ENCODE measurements around the gene ARMC9.

ARMC9 gene

DNA sequence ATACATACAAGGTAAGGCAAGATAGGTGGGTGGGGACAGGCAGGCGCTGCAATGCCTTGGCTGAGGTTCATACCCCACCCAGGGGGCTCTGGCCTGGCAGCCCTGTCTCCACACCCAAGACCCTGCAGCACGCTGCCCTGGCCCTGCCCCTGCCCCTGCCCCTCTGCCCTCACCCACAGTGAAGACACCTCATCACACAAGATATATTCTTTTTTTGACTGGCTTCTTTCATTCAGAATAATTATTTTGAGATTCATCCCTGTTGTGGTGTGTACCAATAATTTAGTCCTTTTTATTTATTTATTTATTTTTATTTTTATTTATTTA, 185.6 kb downstream of the ARMC9 start:
- no peak for DNase-seq (ENCODE audit: low spot score)

DNA sequence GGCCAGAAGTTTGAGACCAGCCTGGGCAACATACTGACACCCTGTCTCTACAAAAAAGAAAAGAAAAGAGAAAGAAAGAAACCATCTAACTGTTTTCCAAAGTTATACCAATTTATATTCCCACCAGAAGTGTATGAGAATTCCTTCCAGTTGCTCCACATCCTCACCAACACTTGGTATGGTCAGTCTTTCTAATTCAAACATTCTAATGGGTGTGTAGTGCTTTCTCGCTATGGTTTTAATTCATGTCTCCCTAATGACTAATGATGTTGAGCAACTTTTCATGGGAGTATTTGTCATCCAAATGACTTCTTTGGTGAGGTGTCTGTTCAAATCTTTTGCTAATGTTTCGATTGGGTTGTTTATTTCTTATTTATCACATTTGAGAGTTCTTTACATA, 186.5 kb downstream of the ARMC9 start:
- DNase-seq (ENCODE audit: low spot score): no peak

DNA sequence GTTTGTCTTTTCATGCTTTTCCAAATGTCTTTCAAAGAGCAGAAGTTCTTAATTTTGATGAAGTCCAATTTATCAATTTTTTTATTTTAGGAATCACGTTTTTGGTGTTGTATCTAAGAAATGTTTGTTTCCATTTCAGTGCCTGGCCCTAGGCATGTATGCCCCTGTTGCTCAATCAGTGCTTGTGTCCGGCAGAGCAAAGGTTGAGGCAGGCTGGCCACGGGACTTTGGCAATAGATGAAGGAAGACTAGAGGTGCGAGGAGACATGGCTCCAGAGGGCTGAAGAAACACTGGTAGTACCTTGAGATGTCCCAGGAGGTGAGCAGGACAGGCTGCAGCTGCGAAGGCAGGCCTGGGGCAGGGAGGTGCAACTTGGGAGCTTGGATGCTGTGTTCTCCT, 187.0 kb downstream of the ARMC9 start:
- no peak for DNase-seq (ENCODE audit: low spot score)

DNA sequence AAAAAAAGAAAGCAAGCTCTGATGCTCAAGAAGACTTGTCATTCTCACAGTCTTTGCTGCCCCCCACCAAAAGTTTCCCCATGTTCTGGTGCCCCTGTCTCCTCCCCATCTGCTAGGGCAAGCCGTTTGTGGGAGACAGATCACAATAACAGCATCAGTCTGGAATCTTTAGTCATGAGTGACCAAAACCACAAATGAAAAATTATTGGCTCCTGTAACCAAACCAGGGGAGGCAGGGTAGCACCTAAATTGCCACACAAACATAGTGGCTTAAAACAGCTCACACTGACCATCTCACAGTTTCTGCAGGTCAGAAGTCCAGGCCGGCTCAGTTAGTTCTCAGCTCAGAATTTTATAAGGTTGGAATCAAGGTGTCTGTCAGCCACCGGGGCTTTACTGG, 188.0 kb downstream of the ARMC9 start:
- DNase-seq (ENCODE audit: low spot score): no peak

DNA sequence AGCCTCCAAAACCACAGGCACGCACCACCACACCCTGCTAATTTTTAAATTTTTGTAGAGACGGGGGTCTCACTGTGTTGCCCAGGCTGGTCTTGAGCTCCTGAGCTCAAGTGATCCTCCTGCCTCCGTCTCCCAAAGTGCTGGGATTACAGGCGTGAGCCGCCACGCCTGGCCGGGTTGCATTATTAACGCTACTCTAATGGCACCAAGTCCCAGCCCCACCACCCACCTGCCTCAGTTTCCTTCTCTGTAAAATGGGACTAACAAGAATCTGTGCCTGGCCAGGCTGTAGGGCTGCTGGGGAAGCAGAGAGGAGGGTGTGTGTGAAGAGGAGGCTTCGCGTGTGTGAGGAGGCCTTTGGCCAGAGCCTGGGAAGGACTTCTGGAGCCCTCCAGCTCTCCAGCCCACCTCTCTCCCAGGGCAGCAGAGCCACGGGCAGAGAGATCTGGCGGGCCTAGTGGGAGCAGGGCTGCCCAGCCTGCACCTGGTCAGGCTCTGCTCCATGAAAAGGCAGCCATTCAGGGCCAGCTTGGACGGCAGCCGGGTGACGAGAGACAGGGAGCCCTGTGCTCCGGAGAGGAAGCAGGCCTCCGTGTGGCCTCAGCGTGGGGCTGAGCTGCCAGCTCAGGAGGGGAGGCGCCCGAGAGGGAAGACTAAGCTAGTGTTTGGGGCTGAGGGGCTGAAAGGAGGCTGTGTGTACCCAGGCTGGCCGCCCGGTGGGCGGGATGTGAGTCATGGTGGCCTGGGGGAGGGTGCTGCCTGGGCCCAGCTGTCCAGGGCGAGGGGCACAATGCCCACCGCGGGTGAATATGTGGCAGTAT, 189.7 kb downstream of the ARMC9 start:
- peak; percentile 56 for DNase-seq (ENCODE audit: low spot score)

DNA sequence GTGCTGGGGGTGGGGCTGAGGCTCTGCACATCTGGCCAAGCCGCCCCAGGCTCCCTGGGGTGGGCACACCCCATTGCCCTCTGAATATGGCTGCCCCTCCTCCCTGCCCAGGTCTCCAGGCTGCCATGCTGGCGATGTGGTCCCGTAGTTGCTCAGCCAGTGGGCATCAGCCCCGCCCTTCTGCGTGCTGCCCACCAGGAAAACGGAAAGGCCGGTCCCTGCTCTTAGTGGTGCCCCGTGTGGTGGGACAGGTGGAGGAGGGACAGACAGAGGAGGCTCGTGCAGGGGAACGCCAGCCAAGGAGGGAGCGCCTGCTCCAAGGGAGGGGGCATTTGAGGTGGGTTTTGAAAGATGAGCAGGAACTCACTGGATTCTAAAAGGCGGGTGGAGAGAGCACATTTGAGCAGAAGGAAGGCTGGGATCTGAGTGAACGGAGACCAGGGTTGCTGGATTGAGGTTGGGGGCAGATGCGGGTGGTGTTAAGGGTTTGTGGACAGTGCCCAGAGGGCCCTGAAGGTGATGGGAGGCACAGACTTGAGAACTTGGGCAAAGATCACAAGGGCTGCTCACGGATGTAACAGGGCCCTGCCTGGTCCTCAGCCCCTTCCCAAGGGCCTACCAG, 190.4 kb downstream of the ARMC9 start:
- no peak for DNase-seq (ENCODE audit: low spot score)

DNA sequence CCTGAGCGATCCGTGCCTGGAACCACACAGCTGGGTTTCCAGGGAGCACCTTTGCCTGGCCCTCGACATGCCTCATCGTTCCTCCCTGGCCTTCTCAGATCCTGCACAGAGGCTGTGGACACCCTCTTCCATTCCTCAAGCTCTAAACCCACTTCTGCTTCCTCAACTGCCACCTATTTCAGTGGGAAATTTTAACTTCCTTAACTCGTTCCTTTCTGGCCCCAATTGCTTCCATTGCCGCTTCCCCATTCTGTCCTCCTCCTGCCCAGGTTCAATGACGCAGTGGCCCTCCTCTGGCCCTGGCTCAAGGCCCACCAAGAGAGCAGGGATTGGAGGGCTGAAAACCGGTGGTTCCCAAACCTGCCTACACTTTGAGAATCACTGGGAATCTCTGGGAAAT, 192.2 kb downstream of the ARMC9 start:
- DNase-seq (ENCODE audit: low spot score): no peak

DNA sequence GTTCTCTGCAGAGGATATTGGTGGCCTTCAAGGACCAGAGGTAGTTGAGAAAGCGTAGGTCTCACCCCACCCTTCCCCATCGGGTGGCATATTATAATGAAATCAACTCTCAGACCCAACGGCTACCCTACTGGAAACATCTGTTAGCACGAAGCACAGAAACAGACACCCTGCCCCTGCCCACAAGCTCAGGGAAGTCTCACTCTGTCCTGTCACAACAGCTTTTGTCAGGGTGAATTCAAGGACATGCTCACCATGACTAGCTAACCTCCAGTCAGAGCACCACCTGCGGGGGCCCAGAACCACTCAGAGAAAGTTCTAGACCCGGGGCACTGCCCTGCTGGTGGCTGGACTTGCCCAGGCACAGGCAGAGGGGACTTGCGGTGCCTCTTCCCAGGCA, 193.6 kb downstream of the ARMC9 start:
- no peak for DNase-seq (ENCODE audit: low spot score)

DNA sequence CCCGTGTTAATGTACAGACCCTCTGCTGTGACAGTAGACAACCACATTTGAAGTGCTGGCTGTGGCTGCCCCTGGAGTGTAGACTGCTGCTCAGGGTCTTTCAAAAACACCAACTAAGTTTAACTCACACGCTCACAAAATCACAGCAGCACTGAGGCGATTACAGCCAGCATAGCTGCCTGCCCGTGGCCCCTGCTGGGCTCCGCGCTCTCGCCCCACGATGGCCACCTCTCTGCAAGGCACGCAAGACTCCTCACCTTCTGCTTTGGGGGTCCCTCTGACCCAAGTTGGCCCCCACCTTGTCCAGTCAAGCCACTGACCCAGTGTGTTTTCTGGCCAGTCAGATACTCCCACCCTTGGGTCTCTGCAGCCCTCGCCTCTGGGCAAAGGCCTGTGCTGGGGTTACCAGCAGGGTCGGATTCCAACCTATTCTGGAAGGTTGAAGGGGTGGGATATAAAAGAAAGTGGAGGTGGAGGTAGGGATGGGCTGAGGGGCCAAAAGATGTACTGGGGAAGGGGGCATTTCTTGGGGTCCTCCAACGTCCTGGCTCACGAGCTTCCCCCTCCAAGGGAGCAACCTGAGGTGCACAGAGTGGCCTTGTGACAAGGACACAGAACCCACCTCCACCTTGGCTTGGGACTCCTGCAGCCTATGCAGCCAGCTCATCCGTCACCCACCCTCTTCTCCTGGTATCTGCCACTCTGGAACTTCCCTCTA, 194.2 kb downstream of the ARMC9 start:
- DNase-seq (ENCODE audit: low spot score): no peak

DNA sequence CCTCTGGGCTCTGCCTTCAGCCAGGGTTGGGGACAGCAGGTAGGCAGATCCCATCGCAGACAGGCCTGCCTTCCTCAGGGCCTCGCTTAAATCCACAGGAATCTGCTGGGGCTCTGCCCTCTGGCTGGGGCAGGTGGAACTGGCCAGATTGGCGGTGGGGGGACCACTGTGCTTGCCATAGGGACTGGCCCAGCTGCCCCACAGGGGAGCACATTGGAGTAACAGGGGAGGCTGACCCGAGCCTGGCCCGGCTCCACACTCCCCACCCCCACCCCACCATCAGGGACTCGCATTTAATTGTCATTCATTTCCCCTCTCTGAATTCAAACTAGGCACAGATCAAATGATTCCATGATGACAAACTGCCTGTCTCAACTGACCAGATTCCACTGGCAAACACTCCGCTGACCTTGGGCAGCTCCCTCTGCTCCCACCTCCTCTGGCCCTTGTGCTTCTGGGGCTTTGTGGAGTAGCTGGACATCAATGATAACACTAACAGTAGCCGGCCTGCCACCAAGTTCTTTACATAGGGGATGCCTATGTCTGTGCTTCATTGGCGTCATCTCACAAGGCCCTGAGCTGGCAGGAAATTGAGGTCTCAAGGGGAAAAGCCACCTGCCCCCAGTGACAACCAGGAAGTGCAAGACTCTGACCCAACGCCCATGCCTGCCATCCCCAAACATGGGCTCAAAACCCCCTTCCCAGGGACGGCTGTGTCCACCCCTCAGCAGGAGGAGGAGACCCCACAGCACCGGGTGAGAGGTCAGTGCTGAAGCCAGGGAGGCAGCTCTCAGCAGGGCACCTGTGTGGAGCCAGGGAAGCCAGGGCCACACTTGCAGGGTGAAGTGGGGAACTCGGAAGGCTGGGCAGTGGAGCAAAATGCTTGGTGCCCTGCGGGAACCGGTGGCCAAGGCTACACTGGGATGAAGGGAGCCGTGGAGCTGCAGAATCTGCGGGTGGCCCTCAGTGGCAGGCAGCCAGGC, 195.0 kb downstream of the ARMC9 start:
- no peak for DNase-seq (ENCODE audit: low spot score)

DNA sequence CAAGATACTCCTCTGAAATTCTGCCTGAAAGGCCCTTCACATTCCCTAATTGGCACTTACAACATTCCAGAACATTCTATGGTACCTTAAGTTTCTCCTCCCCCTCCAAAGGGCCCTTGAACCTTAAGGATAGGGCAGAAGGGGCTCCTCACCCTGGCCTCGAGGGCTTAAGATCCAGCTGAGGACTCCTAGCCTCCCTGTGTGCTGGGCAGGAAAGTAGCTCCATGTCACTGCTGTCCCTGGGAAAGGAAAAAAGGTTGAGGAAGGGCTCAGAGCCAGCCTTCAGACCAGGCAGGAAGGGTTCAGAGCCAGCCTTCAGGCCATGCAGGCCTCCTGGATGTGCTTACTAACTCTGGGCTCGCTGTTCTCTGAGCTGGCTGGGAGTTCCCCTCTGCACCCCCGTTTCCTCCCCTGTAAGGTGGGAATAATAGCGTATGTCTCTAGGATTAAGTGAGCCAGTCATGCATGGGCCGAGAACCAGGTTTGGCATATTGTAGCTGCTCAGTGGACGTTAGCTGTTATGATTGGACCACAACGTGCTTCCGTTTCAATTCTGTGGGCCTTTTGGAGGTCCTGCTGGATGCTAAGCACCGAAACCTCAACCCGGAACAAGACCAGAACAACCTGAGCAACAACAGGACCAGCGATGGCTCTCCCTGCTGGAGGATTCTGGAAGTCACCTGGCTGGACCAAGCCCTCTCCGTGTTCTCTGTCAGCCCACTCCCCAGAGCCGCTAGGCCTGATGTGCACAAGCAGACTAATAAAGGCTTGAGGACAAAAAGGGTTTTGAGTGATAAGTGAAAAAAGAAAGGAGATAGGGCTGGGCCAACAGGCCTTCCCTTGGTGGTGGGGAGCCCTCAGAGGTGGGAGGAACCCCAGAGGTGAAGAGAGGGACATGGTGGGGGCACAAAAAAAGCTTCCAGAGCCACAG, 196.0 kb downstream of the ARMC9 start:
- DNase-seq (ENCODE audit: low spot score): no peak

DNA sequence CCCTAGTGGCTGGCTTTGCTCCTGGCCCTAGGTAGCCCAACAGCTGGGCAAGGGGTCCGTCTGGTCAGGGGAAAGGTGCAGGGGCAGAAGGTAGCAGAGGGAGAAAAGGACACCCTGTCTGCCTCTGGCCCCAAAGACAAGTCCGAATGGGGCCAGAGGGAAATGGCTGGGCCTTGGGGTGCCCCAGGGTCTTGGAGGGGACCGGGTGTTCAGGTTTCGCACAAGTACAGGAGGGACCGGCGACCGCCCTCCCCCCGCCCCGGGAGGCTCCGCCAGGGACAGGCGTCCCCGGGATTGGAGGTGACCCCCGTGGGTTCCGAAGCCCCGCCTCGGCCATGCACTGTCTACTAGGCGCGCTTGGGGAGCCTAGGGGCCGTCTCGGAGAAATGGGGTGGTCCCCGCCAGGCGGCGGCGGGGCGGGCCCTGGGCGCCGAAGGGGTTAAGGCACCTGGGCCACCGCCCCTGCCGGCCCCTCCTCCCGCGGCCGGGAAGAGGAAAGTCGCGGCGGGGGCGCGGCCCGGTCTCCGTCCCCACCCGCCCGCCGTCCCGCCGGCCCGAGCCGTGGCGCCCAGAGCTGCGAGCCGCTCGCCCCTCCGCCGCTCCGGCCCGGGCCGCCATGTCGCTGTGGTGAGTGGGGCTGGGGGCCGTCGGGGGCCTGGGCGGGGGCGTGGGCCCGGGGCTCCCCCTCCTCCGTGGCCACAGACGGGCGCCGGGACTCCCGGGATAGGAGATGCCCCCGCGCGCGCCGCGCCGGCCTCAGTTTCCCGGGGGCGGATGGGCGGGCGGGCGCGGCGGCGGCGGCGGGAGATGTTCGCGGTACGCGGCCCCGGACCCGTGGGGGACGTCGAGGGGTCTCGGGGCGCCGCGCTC, 197.0 kb downstream of the ARMC9 start, which contains the start of gene B3GNT7:
TSS of gene B3GNT7 (plus strand) at position 523 of the 870 bp plus-strand sequence. CDS start at position 617, 94 bp downstream.
- no peak for DNase-seq (ENCODE audit: low spot score)

DNA sequence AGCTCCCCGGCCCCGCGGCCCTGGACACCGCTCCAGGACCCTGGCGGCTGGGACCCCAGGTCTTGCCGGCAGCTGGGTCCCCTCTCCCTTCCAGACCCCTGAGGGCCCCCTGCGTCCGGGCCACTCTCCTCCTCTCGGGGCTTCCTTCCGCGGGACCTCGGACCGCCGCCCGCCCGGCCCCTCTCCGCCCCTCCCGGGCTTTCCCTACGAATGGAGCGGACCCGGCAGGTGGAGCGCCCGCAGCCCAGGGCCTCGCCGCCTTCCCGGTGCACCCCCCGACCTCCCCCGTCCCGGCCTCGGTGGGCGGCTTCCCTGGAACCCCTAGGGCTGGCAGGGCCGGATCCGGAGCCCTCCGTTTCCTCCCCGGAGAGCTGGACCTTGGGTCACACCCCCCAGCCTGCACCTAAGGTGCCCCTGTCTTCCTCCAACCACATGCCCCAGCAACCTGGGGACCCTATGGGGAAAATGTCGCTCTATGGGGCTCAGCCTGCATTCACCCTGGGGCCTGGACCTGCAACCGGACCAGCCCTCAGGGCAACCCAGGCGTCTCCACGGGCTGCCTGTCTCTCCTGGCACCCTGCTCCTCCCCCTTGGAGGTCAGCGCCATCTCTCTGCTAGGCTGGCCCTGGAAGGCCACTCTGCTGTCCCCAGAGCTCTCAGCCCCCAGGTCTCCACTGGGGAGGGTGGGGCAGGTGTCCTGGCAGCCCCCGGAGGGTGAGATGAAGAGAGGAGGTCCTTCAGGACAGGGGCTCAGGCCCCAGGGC, 197.8 kb downstream of the ARMC9 start:
- DNase-seq (ENCODE audit: low spot score): no peak

DNA sequence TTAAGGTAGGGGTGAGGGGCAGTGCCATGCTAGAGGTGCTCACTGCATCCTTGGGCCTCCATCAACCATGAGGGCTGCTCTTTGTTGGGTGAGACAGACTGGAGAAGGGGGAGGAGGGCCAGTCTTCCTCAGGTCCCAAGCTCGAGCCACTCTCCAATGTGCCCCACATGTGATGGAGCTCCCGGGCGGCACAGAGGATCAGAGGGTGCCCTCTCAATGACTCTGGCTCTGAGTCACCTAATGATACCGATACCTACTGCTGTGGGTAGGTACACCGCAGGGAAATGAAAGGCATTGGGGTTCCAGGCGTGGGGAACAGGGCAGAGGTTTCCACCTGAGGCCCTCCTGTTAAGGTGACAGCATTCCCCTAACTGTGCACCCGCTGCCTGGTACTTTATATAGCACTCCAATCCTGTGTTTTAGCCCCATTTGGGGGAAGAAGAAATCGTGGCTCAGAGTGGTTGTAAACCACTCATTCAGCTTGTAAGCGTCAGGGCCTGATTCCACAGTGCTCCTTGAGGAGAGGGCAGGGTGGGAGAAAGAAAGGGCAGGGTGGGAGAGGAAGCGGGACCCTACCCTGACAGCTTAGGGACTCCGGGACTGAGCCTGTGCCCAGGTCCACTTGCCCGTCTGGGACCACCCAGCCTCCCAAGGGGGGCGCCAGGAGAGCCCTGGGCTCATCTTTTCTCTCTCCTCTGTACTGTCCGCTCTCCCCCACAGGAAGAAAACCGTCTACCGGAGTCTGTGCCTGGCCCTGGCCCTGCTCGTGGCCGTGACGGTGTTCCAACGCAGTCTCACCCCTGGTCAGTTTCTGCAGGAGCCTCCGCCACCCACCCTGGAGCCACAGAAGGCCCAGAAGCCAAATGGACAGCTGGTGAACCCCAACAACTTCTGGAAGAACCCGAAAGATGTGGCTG, 198.8 kb downstream of the ARMC9 start:
- peak; percentile 86 for DNase-seq (ENCODE audit: low spot score)

DNA sequence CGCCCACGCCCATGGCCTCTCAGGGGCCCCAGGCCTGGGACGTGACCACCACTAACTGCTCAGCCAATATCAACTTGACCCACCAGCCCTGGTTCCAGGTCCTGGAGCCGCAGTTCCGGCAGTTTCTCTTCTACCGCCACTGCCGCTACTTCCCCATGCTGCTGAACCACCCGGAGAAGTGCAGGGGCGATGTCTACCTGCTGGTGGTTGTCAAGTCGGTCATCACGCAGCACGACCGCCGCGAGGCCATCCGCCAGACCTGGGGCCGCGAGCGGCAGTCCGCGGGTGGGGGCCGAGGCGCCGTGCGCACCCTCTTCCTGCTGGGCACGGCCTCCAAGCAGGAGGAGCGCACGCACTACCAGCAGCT, 199.5 kb downstream of the ARMC9 start:
- DNase-seq (ENCODE audit: low spot score): no peak

DNA sequence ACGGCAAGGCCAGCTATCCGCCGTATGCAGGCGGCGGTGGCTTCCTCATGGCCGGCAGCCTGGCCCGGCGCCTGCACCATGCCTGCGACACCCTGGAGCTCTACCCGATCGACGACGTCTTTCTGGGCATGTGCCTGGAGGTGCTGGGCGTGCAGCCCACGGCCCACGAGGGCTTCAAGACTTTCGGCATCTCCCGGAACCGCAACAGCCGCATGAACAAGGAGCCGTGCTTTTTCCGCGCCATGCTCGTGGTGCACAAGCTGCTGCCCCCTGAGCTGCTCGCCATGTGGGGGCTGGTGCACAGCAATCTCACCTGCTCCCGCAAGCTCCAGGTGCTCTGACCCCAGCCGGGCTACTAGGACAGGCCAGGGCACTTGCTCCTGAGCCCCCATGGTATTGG, 200.2 kb downstream of the ARMC9 start:
- DNase-seq (ENCODE audit: low spot score): no peak

DNA sequence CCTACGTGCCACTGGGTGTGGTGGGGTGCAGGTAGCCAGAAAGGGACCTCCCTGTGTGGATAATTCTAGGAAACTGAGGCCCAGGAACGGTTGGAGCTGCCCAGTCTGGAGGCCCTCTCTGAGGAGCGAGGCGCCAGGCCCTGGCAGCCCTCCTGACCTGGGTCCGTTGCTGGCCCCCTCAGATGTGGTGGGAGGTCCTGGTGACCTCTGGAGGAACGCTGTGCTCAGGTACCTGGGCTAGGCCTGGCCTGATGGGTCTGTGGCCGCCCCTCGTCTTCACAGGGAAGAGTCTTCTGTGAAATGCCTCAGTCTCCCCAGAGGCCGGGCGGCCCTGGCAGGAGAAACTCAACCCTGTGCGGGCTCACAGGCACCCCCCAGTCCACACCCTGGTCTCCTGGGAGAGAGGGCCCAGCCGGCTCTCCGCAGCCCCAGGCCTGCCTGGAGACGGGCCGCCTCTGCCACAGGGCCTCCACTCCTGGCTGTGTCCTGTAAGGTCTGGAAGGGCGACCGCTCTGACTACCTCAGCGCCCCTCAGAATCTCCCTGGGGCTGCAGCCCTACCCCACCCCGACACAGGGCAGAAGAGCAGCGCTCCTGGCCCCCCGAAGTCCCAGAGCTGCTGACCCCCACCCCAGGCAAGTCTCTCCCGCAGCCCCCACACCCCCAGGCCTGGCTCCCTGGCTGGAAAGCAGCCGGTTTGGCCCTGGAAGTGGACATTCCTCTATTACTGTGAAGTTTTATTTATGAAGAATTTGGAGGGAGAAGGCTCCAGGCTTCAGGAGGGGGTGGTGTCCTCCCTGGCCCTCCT, 200.8 kb downstream of the ARMC9 start:
- no peak for DNase-seq (ENCODE audit: low spot score)

All from SW480 (cell line).